Panc1 (cell line): ENCODE results near the gene PIP4K2C. TPM values are rescaled to one million over a fixed set of nuclear protein-coding genes. Genes with fewer than 3 reads are reported as not detected.
"Not testable (repeated sequence)": the region's sequence is repeated elsewhere in the genome, so short reads cannot be mapped to it uniquely, and the experiment has no call there.

Experiments
- ATAC-seq: fragments of 200-7000 bp; cut with Tn5 transposase; 2 replicates; pipeline ENCODE4 v1.9.1; 2020; ENCODE audit warnings: mild to moderate bottlenecking, moderate library complexity
- BruUV-seq: library from RNA; stranded (reverse); fragments of 400-500 nt; replicated peaks from 2 replicates; lab custom pipeline; 2021; lab: Mats Ljungman, UMichigan
- CTCF ChIA-PET: fragments of 300-600 bp; sonication (Branson Sonifier 250); formaldehyde crosslinking; loops from one replicate; lab custom pipeline; 2022; ENCODE audit warnings: antibody characterized with exemption; lab: Charles Lee
- POLR2A ChIA-PET: fragments of 300-600 bp; sonication (Branson Sonifier 250); formaldehyde crosslinking; loops from one replicate; lab custom pipeline; 2022; ENCODE audit warnings: antibody characterized with exemption; lab: Charles Lee
- DNase-seq: peaks from one replicate; pipeline ENCODE4 v3.0.0-alpha.2; 2010; ENCODE audit warnings: low read depth, low spot score
- H3K27ac ChIP-seq: 2 replicates; pipeline ENCODE4 v1.5.1; 2011; ENCODE audit warnings: mild to moderate bottlenecking, low read length, inconsistent platforms
- H3K27me3 ChIP-seq: fragments of 200-500 bp; sonication (Bioruptor generic); 2 replicates; pipeline ENCODE4 v1.6.0; 2014; ENCODE audit warnings: low read length, inconsistent platforms; ENCODE audit not compliant: control insufficient read depth, insufficient read depth
- H3K36me3 ChIP-seq: fragments of 200-500 bp; sonication (Bioruptor generic); 2 replicates; pipeline ENCODE4 v1.5.1; 2014; ENCODE audit warnings: inconsistent platforms, mild to moderate bottlenecking, low read length, moderate library complexity; ENCODE audit not compliant: control insufficient read depth, insufficient read depth
- H3K4me1 ChIP-seq: 2 replicates; pipeline ENCODE4 v1.5.1; 2011; ENCODE audit warnings: inconsistent platforms, mild to moderate bottlenecking, low read length, moderate library complexity; ENCODE audit not compliant: control insufficient read depth, insufficient read depth
- H3K4me3 ChIP-seq, 2 experiments: 2 replicates each; pipeline ENCODE4 v1.5.1; 2011 to 2012; ENCODE audit warnings: low read depth in 2 of 2, low read length in 2 of 2, mild to moderate bottlenecking in 2 of 2, inconsistent platforms in 1 of 2, moderate library complexity in 1 of 2
- H3K9me3 ChIP-seq: fragments of 200-500 bp; sonication (Bioruptor generic); 2 replicates; pipeline ENCODE4 v1.5.1; 2014; ENCODE audit warnings: low read depth, mild to moderate bottlenecking, inconsistent platforms, low read length, moderate library complexity; ENCODE audit not compliant: control insufficient read depth, insufficient read depth
- CTCF ChIP-seq: fragments of 450-650 bp; IDR thresholded peaks from 2 replicates; pipeline ENCODE4 v1.5.1; 2017; ENCODE audit warnings: mild to moderate bottlenecking
- POLR2AphosphoS5 ChIP-seq: IDR thresholded peaks from 2 replicates; pipeline ENCODE4 v1.6.1; 2012; ENCODE audit warnings: mild to moderate bottlenecking, low read depth, low read length, moderate library complexity
- REST ChIP-seq, 2 experiments: IDR thresholded peaks; 2 replicates each; pipeline ENCODE4 v1.6.1; 2011 to 2012; ENCODE audit warnings: low read depth in 2 of 2, control low read depth in 1 of 2, low read length in 1 of 2, mild to moderate bottlenecking in 1 of 2, moderate library complexity in 1 of 2; ENCODE audit not compliant: insufficient read depth in 1 of 2
- SIN3A ChIP-seq: IDR thresholded peaks from 2 replicates; pipeline ENCODE4 v1.6.1; 2012; ENCODE audit warnings: low read depth, mild to moderate bottlenecking, low read length, moderate library complexity, borderline replicate concordance; ENCODE audit not compliant: insufficient read depth
- TCF7L2 ChIP-seq: IDR thresholded peaks from 2 replicates; pipeline ENCODE4 v1.6.1; 2011; ENCODE audit warnings: mild to moderate bottlenecking, low read depth, low read length, inconsistent platforms
- in situ Hi-C: cut with HindIII; loops from 2 replicates; pipeline ENCODE4 v1.10.0; 2016; ENCODE audit warnings: low sequenced_read_pairs, low pct_unique_long_range_greater_than_20kb
- intact Hi-C: fragments of 100-400 bp; cut with micrococcal nuclease; formaldehyde crosslinking; loops from one replicate; pipeline ENCODE4 v1.10.0; 2022; ENCODE audit not compliant: unreplicated experiment
- total RNA-seq: library from RNA; stranded (reverse); gene quantifications from one replicate; pipeline ENCODE4 v1.2.1, GENCODE V29; 2021; ENCODE audit not compliant: unreplicated experiment

The PIP4K2C gene
- total RNA-seq, 1 experiment from 2014 or later, result 62.6 TPM

- Histone ChIP-seq H3K36me3 (no peaks in the 10 kb centered on the region), H3K27ac (no peak overlapping the region), H3K9me3 (no peaks in the 10 kb centered on the region), H3K27me3 (no peaks in the 10 kb centered on the region), H3K4me1 (no peaks in the 10 kb centered on the region), H3K4me3 (no peak overlapping the region)
- no TSS peak for BruUV-seq
- no peak for DNase-seq
- intact Hi-C loops (no loop called here), in situ Hi-C loops (no loop called here)
- ATAC-seq, result no peak
- ChIA-PET CTCF (no interaction called here), POLR2A (no interaction called here)
- no peak for TF ChIP-seq REST (IDR thresholded peaks at IDR 0.05; ENCODE audit: insufficient read depth in 1 of 2, low read depth in 2 of 2, low read length in 1 of 2)
- no peak for TF ChIP-seq SIN3A
- TF ChIP-seq TCF7L2, result no peak
- no peak for TF ChIP-seq POLR2AphosphoS5
- TF ChIP-seq CTCF, result no peak
These were observed 21.1 kb upstream of the PIP4K2C start for GRCh38 chr12:57569858-57570257.

GRCh38 chr12:57570438-57570837 is 20.6 kb upstream of the PIP4K2C start:
- DNase-seq, H3K27ac ChIP-seq, BruUV-seq, H3K4me1 ChIP-seq, in situ Hi-C loops, ATAC-seq, H3K27me3 ChIP-seq, H3K36me3 ChIP-seq, intact Hi-C loops, POLR2A ChIA-PET, H3K9me3 ChIP-seq, H3K4me3 ChIP-seq: not testable (repeated sequence)
- CTCF ChIA-PET, result interaction anchor here (1.2 kb wide), 1 partner anchor 13 kb away, joined by 4 read pairs; no protein-coding TSS in a partner anchor

- intact Hi-C loops, result no loop called here
- H3K4me3 ChIP-seq, result no peak overlapping the region
- POLR2A ChIA-PET, result interaction anchor here (0.7 kb wide), 2 partner anchors 12 to 1318 kb away, joined by 3 to 4 read pairs; no protein-coding TSS in a partner anchor
- H3K27ac ChIP-seq, result no peak overlapping the region
- no peaks in the 10 kb centered on the region for H3K36me3 ChIP-seq
- no TSS peak for BruUV-seq
- no peaks in the 10 kb centered on the region for H3K9me3 ChIP-seq
- ATAC-seq, result no peak
- CTCF ChIA-PET, result interaction anchor here (1.2 kb wide), 1 partner anchor 11 kb away, joined by 3 read pairs; no protein-coding TSS in a partner anchor
- DNase-seq, result no peak
- in situ Hi-C loops, result no loop called here
- no peaks in the 10 kb centered on the region for H3K27me3 ChIP-seq
- no peak for TF ChIP-seq REST (IDR thresholded peaks at IDR 0.05; ENCODE audit: insufficient read depth in 1 of 2, low read depth in 2 of 2, low read length in 1 of 2)
- TF ChIP-seq CTCF, result no peak
- TF ChIP-seq TCF7L2, result no peak
- no peak for TF ChIP-seq POLR2AphosphoS5
- TF ChIP-seq SIN3A, result no peak
- no peaks in the 10 kb centered on the region for H3K4me1 ChIP-seq
These were observed 18.8 kb upstream of the PIP4K2C start for GRCh38 chr12:57571926-57572762.
